Glomerular endothelial cell (primary cell): ENCODE data around the gene DCAF17. TPM values are rescaled to one million over a fixed set of nuclear protein-coding genes. Genes with fewer than 3 reads are reported as not detected.

ENCODE experiments used
- total RNA-seq: library from RNA; depleted of rRNA; stranded (reverse); fragments of >200 nt; gene quantifications from 2 replicates; pipeline ENCODE4 v1.2.3, GENCODE V29; 2015

DCAF17 gene
- total RNA-seq, 1 donor from 2014 or later, result 15.3 TPM

Other genes with a start within 250 kb of the DCAF17 start
- gene METTL8, start 236 bp upstream of the DCAF17 start, total RNA-seq, result 17.2 and 36.3 TPM in 2 replicates
- 13.1 and 18.4 TPM in 2 replicates for gene CYBRD1, start 88.2 kb downstream of the DCAF17 start, total RNA-seq